Stomach smooth muscle (tissue), 2 donors: ENCODE measurements around the gene POLRMT.
A peak's percentile ranks its signal among the peaks of the same experiment; 100 is the strongest.

Source experiments
- H3K27ac ChIP-seq: one replicate; pipeline ENCODE4 v1.7.0; 2013; ENCODE audit warnings: mild to moderate bottlenecking, low read length, inconsistent platforms
- H3K27me3 ChIP-seq, 2 donors: one replicate each; pipeline ENCODE4 v1.7.0; 2013; ENCODE audit warnings: low read length in 2 of 2; ENCODE audit not compliant: insufficient read depth in 2 of 2, control insufficient read depth in 1 of 2
- H3K36me3 ChIP-seq, 2 donors: one replicate each; pipeline ENCODE4 v1.7.0; 2013; ENCODE audit warnings: low read length in 2 of 2; ENCODE audit not compliant: control insufficient read depth in 2 of 2, insufficient read depth in 2 of 2
- H3K4me1 ChIP-seq: one replicate; pipeline ENCODE4 v1.7.0; 2013; ENCODE audit warnings: low read length; ENCODE audit not compliant: control insufficient read depth, insufficient read depth
- H3K4me3 ChIP-seq, 2 donors: one replicate each; pipeline ENCODE4 v1.7.0; 2013; ENCODE audit warnings: low read length in 2 of 2
- H3K9ac ChIP-seq, 2 donors: one replicate each; pipeline ENCODE4 v1.7.0; 2013; ENCODE audit warnings: low read length in 2 of 2, mild to moderate bottlenecking in 1 of 2
- H3K9me3 ChIP-seq, 2 donors: one replicate each; pipeline ENCODE4 v1.7.0; 2013; ENCODE audit warnings: low read length in 2 of 2; ENCODE audit not compliant: control insufficient read depth in 2 of 2
- donor health status: healthy.
- donor health status: Pancreatic carcinoma.

The POLRMT gene

GRCh38 chr19:662207-662961 is 29.0 kb upstream of the POLRMT start:
- peak overlapping the region; percentile 75 to 80 for H3K9ac ChIP-seq
- H3K27ac ChIP-seq = peak overlapping the region; percentile 41
- H3K36me3 ChIP-seq = no peaks in the 10 kb centered on the region
- no peaks in the 10 kb centered on the region for H3K9me3 ChIP-seq
- H3K4me3 ChIP-seq = peak overlapping the region; percentile 69 to 81
- H3K4me1 ChIP-seq = peaks cover 55% of the 10 kb centered on the region
- H3K27me3 ChIP-seq = no peaks in the 10 kb centered on the region

DNA sequence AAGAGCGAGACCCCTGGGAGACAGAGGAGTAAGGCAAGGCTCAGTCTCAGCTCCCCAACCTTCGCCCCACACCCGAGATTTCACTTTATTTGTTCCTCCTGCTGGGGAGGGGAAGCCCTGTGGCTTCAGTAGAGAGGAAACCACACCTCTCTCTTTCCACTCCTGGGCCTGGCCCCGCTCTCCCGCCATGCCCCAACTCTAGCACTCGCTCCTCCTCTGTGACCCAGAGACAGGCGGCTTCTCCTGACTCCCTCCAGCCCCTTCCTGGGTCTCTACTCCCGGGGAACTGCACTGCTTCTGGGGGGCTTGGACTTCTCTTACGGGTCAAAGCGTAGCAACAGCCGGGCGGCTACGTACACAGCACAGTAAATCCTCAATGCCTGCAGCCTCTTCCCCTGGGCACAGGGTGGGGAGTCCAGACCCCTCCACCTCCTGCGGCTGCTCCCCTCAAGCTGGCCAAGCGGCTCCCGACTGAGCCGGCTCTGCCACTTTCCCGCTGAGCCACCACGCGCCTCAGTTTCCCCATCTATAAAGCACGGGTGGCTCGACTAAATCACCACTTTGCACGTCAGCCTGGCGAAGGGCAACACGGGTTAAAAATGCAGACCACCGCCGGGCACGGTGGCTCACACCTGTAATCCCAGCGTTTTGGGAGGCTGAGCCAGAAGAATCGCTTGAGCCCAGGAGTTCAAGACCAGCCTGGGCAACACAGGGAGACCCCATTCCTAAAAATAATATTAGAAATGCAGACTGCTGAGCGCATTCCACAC is 28.3 kb upstream of the POLRMT start:
- Histone ChIP-seq H3K27me3 (no peaks in the 10 kb centered on the region), H3K4me1 (peaks cover 59% of the 10 kb centered on the region), H3K9me3 (no peaks in the 10 kb centered on the region), H3K27ac (no peak overlapping the region), H3K4me3 (peak overlapping the region; percentile 69 to 81), H3K36me3 (no peaks in the 10 kb centered on the region), H3K9ac (peak overlapping the region; percentile 75 to 80)

GRCh38 chr19:660793-661426 is 27.6 kb upstream of the POLRMT start:
- Histone ChIP-seq H3K4me1 (peaks cover 59% of the 10 kb centered on the region), H3K27ac (no peak overlapping the region)

DNA sequence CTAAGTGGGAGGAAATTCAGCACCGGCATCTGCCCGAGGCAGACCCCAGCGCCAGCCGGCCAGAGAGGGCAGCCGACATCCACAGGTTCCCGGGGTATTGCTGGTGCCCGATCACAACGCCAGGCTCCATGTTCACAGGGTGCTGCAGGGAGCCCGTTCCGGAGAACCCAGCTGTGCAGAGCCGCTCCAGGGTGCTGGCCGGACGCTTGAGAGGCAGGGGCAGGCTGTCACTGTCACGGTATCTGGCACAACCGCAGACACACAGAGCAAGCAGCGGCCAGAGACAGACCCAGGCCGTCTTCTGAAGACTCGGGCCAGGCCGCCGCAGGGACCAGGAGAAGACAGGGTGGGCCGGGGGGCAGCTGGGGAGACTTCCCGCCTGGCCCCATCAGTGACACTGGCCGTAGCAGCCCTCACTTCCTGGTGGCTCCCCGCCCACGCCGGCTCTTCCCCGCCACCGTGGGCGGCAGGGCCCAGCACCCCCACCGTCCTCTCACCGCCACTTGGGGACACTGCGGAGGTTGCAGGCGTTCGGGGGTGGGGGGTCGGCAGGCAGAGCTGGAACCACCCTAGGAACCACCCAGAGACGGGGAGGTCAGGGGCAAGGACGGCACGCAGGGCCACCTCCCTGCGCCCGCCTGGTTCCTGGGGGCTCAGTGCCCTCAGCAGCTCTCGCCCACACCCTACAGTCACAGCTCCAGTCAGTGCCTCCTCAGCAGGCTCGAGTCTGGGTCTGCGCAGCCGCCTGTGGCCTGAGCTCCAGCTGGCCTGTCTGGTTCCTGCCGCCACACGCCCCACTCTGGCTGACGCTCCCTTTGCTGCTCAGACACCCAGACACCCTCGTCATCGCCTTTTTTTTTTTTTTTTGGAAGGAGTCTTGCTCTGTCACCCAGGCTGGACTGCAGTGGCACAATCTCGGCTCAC is 25.8 kb upstream of the POLRMT start:
- Histone ChIP-seq H3K27ac (no peak overlapping the region), H3K27me3 (no peaks in the 10 kb centered on the region), H3K9me3 (no peaks in the 10 kb centered on the region), H3K4me1 (peaks cover 53% of the 10 kb centered on the region), H3K9ac (no peak overlapping the region), H3K4me3 (no peak overlapping the region), H3K36me3 (no peaks in the 10 kb centered on the region)

More at GRCh38 chr19:660793-661426, 27.6 kb upstream of the POLRMT start:
- Histone ChIP-seq H3K4me3 (peak overlapping the region; percentile 69 to 81), H3K9me3 (no peaks in the 10 kb centered on the region), H3K36me3 (no peaks in the 10 kb centered on the region), H3K27me3 (no peaks in the 10 kb centered on the region), H3K9ac (peak overlapping the region; percentile 75 to 80)

DNA sequence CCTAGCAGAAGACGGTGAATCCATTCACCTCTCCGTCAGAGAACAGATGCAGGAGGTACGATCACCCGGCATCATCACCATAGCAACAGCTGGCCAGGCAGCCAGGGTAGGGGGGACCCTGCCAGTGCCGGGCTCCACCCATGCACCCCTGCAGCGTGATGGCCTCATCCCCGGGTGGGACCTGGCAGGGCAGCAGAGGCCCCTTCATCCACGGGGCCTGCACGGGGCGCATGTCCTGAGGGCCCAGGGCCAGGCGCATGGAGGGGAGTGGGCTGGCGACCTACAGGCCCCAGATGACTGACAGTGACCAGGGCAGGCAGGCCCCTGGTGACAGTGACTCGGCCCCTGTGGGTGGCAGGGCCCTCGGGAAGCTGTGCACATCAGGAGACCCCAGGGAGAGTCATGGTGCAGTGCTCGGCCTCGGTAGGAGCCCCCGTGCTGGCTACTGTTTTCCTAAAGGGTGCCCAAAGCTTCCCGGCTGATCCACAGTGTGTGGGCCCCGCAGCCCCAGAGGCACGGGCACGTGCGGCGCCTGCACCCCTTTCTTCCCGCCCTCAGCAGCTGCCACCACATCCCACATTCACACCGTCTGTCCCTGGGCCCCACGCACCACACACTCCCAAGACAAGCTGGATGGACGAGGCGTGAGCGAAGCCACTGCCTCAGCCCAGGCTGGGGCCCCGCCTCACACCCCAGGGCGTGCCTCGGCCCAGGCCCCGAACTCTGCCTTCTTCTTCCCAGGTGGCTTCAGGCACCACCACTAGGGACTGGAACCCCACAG is 24.9 kb upstream of the POLRMT start:
- Histone ChIP-seq H3K27ac (no peak overlapping the region), H3K9ac (no peak overlapping the region), H3K36me3 (peaks cover 2 to 5% of the 10 kb centered on the region in 2 donors), H3K9me3 (no peaks in the 10 kb centered on the region), H3K4me3 (no peak overlapping the region), H3K4me1 (peaks cover 46% of the 10 kb centered on the region), H3K27me3 (no peaks in the 10 kb centered on the region)

DNA sequence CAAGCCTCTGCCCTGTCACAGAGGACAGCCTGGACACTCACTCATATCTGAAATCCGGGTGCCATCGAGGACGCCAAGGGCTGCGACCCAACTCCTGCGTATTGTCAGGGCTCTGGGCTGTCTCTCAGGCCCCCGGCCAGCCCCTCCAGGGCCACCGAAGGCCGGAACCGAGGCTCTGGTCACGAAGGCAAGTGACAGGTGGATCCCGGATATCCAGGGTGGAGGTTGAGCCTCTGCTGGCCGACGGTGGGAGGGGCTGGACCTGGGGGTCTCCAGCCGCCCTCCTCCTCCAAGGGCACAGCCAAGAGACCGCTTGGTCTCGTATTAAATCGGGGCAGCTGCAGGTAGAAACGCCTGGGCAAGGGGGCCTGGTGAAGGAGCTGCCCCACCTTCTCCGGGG is 24.3 kb upstream of the POLRMT start:
- Histone ChIP-seq H3K4me1 (peaks cover 45% of the 10 kb centered on the region), H3K4me3 (no peak overlapping the region), H3K27me3 (no peaks in the 10 kb centered on the region), H3K9me3 (no peaks in the 10 kb centered on the region), H3K27ac (no peak overlapping the region), H3K9ac (no peak overlapping the region), H3K36me3 (peaks cover 5 to 7% of the 10 kb centered on the region in 2 donors)

GRCh38 chr19:656751-657559 is 23.6 kb upstream of the POLRMT start:
- Histone ChIP-seq H3K36me3 (peaks cover 5 to 10% of the 10 kb centered on the region in 2 donors), H3K9ac (no peak overlapping the region), H3K9me3 (no peaks in the 10 kb centered on the region), H3K27me3 (no peaks in the 10 kb centered on the region), H3K4me3 (no peak overlapping the region), H3K4me1 (peaks cover 41% of the 10 kb centered on the region), H3K27ac (no peak overlapping the region)

- H3K27me3 ChIP-seq = no peaks in the 10 kb centered on the region
- no peak overlapping the region for H3K27ac ChIP-seq
- H3K4me3 ChIP-seq = no peak overlapping the region
- H3K4me1 ChIP-seq = peaks cover 28% of the 10 kb centered on the region
- H3K36me3 ChIP-seq = peaks cover 5 to 20% of the 10 kb centered on the region in 2 donors
- H3K9me3 ChIP-seq = no peaks in the 10 kb centered on the region
- H3K9ac ChIP-seq = no peak overlapping the region
Measured at GRCh38 chr19:655691-656090, 22.4 kb upstream of the POLRMT start.

- Histone ChIP-seq H3K36me3 (peaks cover 5 to 24% of the 10 kb centered on the region in 2 donors), H3K27ac (no peak overlapping the region), H3K9me3 (no peaks in the 10 kb centered on the region), H3K4me1 (peaks cover 11% of the 10 kb centered on the region), H3K4me3 (no peak overlapping the region), H3K9ac (no peak overlapping the region), H3K27me3 (no peaks in the 10 kb centered on the region)
Measured at GRCh38 chr19:653425-653824, 20.1 kb upstream of the POLRMT start.
